Activated CD4-positive, alpha-beta T cell treated with anti-CD3 and anti-CD28 coated beads, Interleukin-2, amount 50 U/mL, for 48 hours (primary cell): Measurements from ENCODE around the gene SLC4A9.

Source experiments
- DNase-seq, 2 experiments: peaks; one replicate each; pipeline ENCODE4 v3.0.0-alpha.2; 2020

The SLC4A9 gene

DNA sequence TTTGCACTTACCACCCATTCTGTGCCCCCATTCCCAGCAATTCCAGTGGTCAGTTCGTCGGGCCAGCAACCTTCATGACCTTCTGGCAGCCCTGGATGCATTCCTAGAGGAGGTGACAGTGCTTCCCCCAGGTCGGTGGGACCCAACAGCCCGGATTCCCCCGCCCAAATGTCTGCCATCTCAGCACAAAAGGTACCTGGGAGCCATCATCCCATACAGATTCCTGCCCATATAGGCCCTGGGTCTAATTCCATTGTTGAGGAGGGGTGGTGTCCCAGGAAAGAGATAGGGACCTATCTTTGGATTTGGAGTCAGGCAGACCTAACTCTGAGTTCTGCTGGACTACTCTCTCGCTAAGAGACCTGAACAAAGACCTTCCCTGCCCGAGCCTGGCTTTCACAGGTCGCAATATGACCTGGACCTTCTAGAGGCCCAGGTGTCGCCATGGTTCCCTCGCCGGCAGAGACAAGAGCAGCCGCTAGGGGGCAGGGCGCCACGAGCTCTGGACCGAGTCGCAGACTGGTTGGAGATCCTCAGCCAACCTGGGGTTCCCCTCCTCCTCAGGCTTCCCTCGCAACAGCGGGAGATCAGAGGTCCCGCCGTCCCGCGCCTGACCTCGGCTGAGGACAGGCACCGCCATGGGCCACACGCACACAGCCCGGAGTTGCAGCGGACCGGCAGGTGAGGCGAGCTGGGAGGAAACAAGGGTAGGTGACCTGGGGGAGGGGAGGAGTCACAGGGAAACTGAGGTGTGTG, 3.1 kb downstream of the SLC4A9 start:
- peak; percentile 93 to 94 for DNase-seq

DNA sequence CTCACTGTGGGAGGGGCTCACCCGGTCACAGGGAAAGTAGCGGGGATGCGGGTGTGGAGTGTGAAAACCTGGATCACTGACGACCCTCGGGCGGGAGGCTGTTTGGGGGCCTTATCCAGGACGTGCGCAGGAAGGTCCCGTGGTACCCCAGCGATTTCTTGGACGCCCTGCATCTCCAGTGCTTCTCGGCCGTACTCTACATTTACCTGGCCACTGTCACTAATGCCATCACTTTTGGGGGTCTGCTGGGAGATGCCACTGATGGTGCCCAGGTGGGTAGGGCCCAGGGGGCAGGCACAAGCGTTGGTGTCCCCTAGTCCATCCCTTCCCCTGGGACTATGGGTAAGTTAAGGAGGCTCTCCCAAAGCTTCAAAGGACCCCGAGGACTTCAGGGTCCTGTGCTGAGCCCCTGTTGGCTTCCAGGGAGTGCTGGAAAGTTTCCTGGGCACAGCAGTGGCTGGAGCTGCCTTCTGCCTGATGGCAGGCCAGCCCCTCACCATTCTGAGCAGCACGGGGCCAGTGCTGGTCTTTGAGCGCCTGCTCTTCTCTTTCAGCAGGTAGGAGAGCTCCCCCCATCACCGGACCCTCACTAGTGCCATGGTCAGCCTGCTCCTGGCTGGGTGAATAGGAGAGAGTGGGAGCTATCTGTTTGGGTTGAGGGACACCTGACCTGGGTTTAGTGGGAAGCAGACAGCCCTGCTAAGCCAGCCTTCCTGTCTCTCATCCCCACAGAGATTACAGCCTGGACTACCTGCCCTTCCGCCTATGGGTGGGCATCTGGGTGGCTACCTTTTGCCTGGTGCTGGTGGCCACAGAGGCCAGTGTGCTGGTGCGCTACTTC, 3.9 kb downstream of the SLC4A9 start:
- no peak for DNase-seq

GRCh38 chr5:140364472-140364765, 4.4 kb downstream of the SLC4A9 start:
- no peak for DNase-seq

GRCh38 chr5:140365282-140365681, 5.3 kb downstream of the SLC4A9 start:
- no peak for DNase-seq

DNA sequence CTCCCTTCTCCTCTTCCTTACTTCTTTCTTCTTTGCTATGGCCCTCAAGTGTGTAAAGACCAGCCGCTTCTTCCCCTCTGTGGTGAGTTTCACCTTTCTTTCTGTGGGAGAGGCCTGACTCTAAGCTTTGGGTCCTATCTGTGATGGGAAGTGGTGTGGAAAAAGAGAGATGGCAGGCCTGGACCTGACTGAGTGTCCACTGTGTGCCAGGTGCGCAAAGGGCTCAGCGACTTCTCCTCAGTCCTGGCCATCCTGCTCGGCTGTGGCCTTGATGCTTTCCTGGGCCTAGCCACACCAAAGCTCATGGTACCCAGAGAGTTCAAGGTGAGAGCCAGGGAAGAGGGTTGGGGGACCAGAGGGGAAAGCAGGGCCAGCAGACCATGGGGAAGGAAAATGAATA, 5.9 kb downstream of the SLC4A9 start:
- no peak for DNase-seq

GRCh38 chr5:140366589-140367255, 6.7 kb downstream of the SLC4A9 start:
- DNase-seq: no peak

- no peak for DNase-seq
Measured at GRCh38 chr5:140367256-140368013, 7.4 kb downstream of the SLC4A9 start.

DNA sequence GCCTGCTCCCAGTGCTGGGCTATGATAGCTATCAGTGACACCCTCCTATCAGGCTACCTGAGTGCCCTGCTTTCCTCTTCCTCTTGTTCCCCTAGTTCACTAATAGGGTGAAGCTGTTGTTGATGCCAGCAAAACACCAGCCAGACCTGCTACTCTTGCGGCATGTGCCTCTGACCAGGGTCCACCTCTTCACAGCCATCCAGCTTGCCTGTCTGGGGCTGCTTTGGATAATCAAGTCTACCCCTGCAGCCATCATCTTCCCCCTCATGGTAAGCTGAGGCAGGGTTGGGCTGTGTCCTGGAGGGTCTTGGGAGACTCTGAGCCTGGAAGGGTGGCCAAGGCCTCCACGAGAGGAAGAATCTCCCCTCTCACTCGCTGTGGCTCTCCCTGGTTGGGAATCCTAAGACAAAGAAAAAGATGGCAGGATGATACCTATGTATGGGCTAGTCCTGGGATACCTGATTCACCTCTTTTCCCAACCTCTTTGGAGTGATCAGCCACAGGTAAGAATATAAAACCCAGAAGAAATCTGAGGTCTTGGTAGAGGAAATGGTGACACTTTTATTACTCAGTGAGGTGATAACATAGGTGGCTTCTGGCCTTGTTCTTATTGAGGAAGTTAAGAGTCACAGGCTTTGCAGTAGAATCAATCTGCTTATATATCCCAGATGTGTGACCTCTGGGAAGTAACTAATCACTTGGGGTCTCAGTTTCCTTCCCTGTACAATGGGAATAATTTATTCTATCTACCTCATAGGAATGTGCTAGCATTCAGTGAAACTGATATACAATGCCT, 11.6 kb downstream of the SLC4A9 start:
- DNase-seq: no peak

DNA sequence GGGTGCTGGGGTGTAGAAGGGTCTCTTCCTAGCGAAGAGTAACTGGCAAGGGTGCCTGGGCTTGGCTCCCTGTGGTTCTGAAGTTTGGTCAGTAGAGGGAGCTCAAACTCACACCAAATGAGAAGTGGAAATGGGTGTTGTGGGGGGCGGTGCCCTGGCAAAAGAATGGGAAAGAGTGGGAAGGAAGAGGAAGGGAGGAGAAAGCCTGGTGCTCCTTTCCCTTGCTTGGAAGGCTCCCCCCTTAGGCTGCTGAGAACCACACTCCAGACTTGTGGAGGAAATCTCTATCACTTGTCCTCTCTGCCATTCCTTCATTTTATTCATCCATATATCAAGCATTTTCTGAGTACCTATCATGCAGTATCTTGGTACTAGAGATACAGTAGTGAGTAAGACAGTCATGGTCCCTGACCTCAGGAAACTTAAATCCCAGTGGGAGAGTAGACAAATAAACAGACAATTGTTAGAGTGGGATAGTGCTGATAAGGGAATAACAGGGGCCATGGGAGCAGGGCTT, 13.0 kb downstream of the SLC4A9 start:
- peak; percentile 37 to 56 for DNase-seq

DNA sequence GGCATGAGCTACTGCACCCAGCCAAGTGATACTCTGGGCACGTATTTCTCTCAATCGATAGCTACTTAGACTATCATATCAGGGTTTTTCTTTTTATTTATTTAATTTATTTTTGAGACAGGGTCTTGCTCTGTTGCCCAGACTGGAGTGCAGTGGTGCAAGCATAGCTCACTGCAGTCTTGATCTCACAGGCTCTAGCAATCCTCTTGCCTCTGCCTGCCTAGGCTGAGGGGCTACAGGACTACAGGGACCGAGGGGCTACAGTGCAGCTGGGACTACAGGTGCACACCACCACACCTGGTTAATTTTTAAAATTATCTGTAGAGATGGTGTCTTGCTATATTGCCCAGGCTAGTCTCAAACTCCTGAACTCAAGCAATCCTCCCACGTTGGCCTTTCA, 21.4 kb downstream of the SLC4A9 start:
- no peak for DNase-seq

DNA sequence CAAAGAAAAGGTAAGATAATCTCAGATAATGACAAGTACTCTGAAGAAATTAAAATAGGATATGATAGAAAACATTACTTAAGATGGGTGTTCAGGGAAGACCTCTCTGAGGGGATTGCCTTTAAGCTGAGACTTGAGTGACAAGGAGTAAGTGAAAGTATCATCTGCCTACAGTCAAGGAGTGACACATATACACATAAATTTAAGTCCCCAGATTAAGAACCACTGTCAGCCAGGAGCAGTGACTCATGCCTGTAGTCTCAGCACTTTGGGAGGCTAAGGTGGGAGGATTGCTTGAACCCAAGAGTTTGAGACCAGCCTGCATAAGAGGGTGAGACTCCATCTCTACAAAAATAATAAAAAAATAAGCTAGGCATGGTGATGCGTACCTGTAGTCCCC, 22.0 kb downstream of the SLC4A9 start:
- no peak for DNase-seq

DNA sequence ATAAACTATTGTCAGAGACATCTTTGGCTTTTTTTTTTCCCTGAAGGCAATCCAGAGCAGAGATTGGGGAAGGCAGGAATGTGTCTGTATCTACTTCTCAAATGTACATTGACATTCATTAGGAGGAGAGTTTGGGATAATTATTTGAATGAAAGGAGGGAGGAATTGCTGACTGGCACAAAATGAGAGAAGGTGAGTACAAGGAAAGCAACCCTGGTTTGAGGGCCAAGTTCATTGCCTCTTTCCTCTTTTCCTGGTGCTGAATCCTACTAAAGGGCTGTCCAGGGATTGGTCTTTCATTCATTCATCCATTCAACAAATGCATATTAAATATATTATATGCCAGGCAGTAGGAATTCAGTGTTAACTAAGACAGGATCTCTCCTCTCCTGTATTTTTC, 22.9 kb downstream of the SLC4A9 start:
- DNase-seq: no peak

DNA sequence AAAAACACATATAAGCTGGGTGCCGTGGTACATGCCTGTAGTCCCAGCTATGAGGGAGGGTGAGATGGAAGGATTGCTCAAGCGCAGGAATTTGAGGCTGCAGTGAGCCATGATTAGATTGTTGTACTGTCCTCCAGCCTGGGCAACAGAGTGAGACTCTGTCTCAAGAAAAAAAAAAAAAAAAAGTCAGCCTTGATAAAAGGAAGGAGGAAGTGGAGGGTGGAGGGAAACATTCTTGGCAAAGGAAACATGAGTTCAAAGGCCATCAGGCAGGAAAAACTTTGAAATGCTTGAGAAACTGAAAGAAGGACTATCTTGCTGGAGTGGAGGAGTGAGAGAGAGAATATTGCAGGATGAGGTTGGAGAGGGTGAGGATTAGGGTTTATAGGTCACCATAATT, 23.3 kb downstream of the SLC4A9 start:
- no peak for DNase-seq

GRCh38 chr5:140388052-140388451, 28.1 kb downstream of the SLC4A9 start:
- no peak for DNase-seq

DNA sequence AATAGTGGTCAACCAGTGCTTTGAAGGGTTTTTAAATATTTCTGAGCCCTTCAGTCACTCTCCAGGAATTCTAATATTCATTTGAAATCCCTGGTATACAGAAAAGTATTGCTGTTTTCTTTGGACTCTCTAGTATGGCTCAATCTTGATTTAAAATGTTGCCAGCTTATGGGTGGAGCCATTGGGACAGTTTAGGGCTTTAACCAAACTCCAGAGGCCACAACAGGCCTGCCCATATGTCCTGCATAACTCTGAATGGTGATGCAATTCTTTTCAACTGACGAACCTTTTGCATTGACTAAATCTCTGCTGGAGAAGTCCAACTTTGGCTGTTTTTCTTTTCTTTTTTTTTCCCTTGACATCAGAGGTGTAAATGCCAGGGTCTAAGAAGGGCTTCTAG, 31.3 kb downstream of the SLC4A9 start:
- no peak for DNase-seq

DNA sequence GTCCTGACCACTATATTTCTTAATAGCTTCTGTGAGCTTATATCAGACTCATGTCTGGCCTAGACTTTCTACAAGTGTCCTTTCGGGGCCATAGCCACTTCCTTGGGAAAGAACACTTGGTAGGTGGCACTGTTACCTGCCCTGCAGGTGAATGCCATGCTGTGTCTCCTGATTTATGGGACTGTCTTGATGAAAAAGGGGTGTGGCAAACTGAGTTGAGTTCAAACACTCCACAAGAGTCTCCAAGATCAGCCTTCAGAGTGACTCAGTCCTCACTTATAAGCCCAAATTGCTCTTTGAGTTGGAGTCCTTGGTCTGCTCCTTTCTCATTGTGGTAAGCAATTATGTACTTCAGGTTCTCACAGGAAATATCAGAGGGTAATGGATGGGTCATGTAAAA, 31.7 kb downstream of the SLC4A9 start:
- DNase-seq: no peak

DNA sequence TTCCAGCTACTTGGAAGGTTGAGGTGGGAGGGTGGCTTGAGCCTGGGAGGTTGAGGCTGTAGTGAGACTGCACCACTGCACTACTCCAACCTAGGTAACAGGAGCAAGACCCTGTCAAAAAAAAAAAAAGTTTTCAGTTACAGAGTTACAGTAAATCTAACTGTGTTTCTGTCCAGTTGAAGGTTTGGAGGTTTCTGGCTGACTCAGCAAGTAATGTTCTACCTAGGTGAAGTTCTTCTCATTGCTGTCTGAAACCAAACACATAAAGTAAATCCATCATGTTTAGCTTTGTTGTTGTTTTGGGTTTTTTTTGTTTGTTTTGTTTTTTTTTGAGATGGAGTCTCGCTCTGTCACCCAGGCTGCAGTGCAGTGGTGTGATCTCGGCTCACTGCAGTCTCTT, 33.7 kb downstream of the SLC4A9 start:
- DNase-seq: no peak

- no peak for DNase-seq
Measured at GRCh38 chr5:140398379-140398811, 38.4 kb downstream of the SLC4A9 start.

- peak in 1 of 2 experiments; percentile 10 for DNase-seq
Measured at GRCh38 chr5:140399979-140400729, 40.2 kb downstream of the SLC4A9 start.

DNA sequence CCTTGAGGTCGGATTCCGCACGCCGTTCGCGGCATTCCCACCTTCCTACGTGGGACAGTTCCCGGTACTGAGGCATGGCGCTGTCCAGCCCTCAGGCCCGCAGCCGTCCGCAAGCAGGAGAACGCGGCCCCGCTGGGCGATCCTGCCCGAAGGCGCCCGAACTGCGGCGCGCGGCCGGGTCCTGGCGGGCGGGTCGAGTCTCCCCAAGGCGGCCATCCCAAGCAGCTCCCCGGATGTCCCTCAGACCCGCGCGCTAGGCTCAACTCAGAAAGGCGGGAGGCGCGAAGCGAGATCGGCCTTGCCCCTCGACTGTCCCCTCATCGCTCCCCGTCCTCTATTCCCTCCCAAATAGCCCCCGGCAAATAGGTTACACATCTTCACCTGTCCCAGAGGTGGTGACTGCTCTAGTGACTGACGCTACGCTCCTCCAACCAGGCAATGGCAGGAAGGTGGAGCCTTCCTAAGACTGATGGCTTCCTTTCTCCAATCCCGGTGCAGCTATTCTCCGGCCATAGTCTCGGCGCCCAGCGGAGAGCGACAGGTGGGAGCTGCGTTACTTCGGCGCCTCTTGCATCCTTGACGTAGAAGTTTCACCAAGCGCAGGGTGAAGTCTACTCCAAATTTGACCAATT, 40.9 kb downstream of the SLC4A9 start:
- DNase-seq: peak; percentile 82 to 88
